HG03039 (cell line): ENCODE data around the gene EML6.

Experiments
- ATAC-seq: cut with Tn5 transposase; IDR thresholded peaks from one replicate; pipeline ENCODE4 v1.9.1; 2021; ENCODE audit warnings: mild to moderate bottlenecking, moderate library complexity; ENCODE audit not compliant: unreplicated experiment

The EML6 gene

DNA sequence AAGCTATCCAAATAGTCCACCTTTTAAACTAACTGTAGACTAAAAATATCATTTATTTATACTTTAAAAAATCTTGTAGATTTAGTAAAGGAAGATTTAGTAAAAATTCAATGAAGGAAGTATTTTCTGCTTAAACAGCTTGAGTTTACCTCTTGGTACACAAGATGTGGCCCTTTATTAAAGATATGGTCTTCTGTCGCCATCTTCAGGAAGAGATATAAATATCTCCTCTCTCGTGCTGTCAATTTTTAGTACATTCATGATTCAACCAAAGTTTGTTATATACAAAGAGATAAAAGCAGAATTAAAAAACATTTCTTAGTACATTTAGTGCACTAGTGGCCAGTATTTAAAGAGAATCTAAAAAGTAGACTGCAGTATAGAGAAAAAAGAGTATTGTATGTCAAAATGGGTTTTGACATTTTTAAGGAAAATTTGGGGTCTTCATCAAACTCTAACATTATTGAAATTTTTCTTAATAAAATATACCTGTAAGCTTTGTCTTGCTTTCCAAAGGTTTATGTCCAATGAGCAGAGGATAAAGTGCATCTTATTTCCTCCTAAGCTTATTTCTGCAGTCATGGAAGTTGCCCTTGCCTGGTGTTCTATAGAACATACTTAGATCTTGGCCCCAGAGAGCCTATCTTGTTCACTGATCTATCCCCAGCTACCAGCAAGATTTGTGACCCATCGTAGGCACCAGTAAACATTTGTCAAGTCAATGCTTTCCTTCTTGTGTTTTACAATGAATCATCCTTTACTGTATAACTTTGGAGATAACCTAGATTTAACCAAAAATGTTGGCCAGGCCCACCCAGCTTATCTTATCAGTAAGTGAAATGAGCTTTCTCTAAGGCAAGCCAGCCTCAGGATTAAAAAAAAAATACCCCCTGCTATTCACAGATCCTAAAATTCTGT, 18.5 kb upstream of the EML6 start:
- ATAC-seq = peak; percentile 57

- no peak for ATAC-seq
These were observed 16.8 kb upstream of the EML6 start for GRCh38 chr2:54706622-54707021.

DNA sequence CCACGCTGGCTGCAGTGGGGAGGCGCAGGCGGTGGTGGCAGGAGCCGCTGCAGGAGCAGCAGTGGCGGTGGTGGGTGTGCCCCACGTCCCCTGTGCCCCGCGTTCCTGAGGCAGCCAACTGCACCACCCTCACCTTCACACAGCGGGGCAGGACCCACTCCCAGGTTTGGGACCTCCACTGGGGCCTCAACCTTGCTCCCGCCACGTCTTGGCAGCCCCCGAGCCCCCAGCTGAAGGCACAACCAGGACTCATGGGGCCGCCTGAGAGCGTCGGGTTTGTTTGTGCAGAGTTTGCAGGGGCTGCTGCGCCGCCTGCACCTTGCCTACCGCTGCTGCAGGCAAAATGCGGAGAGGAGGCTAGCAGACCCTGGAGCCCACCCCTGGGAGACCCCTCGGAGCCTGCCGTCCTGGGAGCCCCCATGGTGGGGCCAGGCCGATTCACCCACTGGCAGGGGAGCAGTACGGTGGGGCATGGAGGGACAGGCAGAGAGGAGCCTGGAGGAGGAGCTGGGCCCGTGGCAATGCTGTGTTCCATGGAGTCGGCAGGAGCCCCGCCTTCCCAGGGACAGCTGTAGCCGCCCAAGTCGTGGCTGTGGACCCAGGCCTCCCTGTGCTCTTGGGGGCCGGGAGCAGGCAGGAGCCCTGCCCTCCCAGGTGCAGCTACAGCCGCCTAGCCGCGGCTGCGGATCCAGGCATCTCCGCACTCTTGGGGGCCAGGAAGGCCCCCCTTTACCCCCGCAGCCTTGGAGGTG, 14.7 kb upstream of the EML6 start:
- no peak for ATAC-seq

DNA sequence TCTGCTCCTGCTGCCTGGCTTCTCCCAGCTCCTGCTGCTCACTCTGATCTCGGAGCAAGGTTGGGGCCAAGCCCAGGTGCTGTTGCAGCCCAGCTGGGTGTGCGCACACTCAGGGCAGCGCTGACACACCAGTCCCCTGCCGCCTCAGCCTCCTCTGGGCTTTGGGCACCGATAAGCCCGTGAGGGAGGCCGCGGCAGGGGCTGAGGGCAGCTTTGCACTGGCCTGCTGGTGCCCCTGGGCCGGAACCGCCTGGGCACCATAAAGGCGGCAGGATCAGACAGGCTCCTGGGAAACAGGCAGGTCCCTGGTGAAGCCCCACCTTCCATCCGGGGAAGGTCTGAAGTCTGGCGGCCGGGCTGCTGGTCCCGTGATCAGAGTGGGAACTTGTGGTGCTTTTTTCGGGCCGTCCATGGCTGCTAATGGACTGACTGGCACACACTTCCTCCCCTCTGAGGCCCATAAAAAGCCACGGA, 14.1 kb upstream of the EML6 start:
- no peak for ATAC-seq

GRCh38 chr2:54710216-54710615, 13.2 kb upstream of the EML6 start:
- no peak for ATAC-seq

GRCh38 chr2:54712516-54712915, 10.9 kb upstream of the EML6 start:
- ATAC-seq = no peak

DNA sequence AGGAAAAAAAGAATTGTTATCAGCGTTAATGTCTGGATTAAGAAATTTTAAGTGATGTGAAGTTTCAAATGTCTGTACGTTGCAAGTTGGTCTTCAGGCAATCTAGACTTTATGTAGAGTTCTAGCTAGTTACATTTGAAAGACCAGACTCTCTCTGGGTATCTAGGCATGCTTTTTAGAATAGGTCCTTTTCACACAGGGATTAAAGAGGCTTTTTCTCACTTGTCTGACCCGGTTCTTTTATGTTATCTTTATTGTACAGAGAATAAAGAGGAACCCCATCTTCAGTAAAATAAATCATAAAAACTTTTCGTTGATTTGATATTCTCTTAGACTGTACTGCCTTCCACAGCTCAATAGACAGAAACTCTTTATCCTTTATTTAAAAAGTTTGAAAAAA, 8.5 kb upstream of the EML6 start:
- ATAC-seq = no peak

GRCh38 chr2:54716375-54716774, 7.1 kb upstream of the EML6 start:
- no peak for ATAC-seq

DNA sequence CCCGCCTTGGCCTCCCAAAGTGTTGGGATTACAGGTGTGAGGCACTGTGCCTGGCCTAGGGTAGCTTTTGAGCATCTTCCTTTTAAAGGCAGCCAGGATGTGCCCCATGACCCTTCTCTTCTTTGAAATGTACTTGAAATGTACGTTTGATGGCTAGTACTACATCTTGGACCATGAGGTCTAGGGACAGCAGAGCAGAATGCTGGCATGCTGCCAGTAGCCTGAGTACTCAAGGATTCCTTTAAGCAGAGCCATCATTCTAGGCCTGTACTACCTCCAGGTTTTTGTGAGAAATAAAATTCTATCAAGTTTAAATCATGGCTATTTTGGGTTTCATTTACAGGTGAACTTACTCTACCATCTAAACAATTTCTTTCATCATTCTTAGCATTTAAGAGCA, 2.9 kb upstream of the EML6 start:
- ATAC-seq = no peak

DNA sequence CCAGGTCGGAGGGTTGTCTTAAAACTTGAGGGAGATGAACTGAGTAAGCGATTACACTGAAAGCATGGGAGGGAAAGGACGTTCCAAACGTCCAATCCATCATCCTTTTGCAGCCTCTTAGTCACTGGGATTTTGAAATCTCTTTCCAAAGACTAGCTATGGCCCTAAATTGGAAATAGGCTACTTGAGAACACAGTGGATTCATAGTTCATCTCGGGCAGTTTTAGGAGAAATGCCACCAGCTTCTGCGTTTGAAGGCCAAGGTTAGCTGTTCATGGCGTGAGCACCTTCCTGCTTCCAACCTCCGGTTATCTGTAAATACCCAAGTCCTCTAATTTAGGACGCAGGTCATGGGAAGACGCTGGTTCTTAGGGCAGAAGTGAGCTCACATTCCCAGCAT, 821 bp upstream of the EML6 start:
- ATAC-seq = no peak

- no peak for ATAC-seq
These were observed 616 bp downstream of the EML6 start for GRCh38 chr2:54723996-54724559.

GRCh38 chr2:54724560-54725342, 1.3 kb downstream of the EML6 start:
- no peak for ATAC-seq

DNA sequence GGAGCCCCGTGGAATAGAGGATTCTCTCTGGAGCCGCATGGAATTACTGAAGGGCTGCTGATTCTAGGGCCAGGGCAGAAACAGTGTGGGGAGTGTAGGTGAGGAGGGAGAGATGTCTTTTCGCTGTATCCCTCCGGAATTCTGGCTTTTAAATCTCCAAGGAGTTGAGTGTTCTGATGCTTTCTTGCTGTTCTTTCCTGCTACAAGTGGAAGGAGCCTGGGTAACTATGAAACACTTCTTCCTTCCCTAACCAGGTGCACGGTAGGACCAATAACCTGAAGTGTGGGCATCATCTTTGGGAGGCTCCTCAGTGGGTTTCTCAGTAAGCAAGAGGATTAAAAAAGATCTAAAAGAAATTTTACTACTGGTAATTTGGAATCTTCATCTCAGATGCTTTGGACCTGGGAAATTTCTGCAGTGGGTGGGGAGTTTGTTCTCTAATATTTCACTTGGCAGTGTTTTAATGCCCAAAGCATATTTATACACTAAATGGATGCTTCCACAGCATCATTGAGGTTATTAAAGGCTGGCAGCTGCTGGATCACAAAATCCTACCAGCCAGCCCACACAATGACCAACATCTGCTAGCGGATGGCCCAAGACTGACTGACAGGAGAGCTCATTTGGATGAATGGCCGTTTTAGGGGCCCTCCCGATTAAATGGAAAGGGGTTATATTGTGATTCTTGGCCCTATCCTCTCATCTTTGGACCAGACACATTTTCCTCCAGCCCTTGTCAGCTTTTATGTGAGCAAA, 2.1 kb downstream of the EML6 start:
- ATAC-seq = no peak

GRCh38 chr2:54726431-54726830, 3.0 kb downstream of the EML6 start:
- no peak for ATAC-seq

- ATAC-seq = no peak
These were observed 3.5 kb downstream of the EML6 start for GRCh38 chr2:54726940-54727339.

DNA sequence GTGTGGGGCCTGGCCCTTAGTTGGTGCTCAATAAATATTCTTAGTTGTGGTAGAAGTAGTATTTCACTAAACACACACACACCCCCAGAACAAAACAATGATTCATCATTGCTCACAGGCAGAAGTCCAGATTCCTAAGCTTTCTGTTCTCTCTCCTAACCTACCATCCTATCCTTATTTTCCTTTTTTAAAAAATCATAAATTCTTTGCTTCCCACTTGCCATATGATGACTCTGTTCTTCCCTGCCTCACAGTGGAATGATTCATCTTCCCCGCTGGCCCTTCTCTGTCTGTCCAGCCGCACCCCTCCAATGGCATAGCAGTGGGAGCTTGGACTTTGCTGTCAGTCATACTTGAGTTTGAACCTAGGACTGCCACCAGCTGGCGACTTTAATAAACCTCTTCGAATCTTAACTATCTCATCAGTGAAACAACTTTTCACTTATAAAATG, 5.2 kb downstream of the EML6 start:
- ATAC-seq = no peak

- ATAC-seq = no peak
These were observed 12.2 kb downstream of the EML6 start for GRCh38 chr2:54735636-54736035.

DNA sequence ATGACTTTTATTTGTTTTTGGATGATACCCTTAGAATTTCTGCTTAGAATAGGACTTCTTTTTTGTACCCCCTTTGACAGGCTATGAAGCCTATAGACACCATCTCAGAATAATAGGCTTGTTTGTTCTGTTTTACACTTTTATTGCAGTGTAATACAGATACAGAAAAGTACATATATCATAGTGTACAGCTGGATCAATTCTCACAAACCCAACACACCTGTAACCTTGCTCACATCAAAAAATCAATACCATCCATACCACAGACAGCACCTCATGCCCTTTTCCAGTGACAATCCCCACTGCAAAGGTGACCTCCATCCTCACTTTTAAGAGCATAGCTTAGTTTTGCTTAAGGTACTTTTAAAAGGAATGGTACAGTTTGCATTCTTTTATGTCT, 14.8 kb downstream of the EML6 start:
- ATAC-seq = no peak

DNA sequence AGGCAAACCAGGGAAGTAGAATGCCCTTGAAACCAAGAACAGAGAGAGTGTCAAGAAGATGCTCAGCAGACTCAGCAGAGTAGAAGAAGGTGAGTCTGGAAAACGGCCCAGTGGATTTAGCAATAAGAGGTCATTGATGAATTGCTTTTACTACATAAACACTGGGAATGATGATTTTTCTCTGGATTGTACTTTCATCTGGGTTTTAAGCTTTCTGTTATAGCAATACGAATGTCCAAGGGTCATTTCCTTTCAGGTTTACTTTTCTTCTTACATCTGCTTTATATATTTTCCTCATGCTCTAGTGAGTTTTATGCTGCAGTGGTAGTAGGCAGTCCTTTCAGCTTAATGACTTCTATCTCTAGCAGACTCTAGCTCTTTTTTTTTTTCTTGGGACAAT, 16.9 kb downstream of the EML6 start:
- ATAC-seq = no peak

- no peak for ATAC-seq
These were observed 17.8 kb downstream of the EML6 start for GRCh38 chr2:54741250-54741649.
